Measurements from ENCODE around the gene ZNF407.

The ZNF407 gene

DNA sequence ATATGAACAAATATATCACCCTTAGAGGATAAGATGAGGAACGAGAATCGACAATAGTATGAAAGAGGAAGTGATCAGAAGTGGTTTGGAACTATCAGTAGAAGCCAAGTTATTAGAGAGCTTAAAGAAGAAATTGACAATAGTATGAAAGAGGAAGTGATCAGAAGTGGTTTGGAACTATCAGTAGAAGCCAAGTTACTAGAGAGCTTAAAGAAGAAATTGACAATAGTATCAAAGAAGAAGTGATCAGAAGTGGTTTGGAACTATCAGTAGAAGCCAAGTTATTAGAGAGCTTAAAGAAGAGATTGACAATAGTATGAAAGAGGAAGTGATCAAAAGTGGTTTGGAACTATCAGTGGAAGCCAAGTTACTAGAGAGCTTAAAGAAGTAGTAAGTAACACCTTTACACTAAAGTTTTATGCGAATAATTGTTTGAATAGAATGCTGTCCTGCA is 175.5 kb downstream of the ZNF407 start:
- TF ChIP-seq, protein P1, sequence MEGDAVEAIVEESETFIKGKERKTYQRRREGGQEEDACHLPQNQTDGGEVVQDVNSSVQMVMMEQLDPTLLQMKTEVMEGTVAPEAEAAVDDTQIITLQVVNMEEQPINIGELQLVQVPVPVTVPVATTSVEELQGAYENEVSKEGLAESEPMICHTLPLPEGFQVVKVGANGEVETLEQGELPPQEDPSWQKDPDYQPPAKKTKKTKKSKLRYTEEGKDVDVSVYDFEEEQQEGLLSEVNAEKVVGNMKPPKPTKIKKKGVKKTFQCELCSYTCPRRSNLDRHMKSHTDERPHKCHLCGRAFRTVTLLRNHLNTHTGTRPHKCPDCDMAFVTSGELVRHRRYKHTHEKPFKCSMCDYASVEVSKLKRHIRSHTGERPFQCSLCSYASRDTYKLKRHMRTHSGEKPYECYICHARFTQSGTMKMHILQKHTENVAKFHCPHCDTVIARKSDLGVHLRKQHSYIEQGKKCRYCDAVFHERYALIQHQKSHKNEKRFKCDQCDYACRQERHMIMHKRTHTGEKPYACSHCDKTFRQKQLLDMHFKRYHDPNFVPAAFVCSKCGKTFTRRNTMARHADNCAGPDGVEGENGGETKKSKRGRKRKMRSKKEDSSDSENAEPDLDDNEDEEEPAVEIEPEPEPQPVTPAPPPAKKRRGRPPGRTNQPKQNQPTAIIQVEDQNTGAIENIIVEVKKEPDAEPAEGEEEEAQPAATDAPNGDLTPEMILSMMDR (IDR thresholded peaks at IDR 0.05; ENCODE audit: low read depth, low read length), result no peak

DNA sequence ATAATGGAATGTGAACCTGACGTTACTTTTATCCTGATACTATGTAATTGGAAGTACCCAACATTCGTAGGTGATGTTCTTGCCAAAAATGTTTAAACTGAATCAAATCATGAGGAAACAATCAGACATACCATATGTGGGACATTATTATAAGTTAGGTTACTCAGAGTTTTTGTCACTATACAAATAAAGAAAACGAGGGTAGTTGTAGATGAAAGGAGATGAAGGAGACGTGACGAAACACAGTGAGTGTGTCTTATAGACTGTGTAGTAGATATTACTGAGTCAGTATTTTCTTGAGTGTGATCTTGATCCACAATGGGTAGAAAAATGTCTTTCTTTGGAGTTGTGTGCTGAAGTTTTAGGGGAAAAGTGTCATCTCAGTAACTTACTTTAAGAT is 176.8 kb downstream of the ZNF407 start:
- Histone ChIP-seq H3K36me3 (no peaks in the 10 kb centered on the region), H3K4me3 (ENCODE audit: low read depth, low read length) (no peak overlapping the region), H3K9me3 (no peaks in the 10 kb centered on the region), H3K27me3 (no peaks in the 10 kb centered on the region), H3K4me1 (no peaks in the 10 kb centered on the region)
- TF ChIP-seq, protein P1 (IDR thresholded peaks at IDR 0.05; ENCODE audit: low read depth, low read length), result no peak
- no peak for DNase-seq

More for the DNA sequence above, 175.5 kb downstream of the ZNF407 start:
- DNase-seq, result no peak
- H3K4me3 ChIP-seq (ENCODE audit: low read depth, low read length), result no peak overlapping the region
- no peaks in the 10 kb centered on the region for H3K27me3 ChIP-seq
- no peaks in the 10 kb centered on the region for H3K4me1 ChIP-seq
- H3K36me3 ChIP-seq, result no peaks in the 10 kb centered on the region
- H3K9me3 ChIP-seq, result no peaks in the 10 kb centered on the region

DNA sequence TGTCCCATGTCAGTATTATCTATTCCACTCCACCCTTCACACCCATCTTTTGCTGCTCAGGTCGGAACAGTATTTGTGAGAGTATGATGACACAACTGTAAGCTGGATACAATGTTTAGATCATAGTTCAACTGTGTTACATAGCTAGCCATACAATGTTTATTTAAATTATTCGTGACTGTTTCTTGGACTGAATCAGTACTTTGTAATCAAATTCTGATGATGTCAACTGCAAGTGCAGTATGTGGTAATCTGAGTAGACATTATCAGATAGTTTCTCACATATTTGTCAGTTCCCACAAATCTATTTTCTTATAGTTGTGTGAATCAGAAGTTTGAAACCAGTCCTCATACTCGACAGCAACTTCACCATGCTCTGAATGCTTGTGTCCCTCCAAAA is 177.6 kb downstream of the ZNF407 start:
- Histone ChIP-seq H3K4me3 (ENCODE audit: low read depth, low read length) (no peak overlapping the region), H3K4me1 (no peaks in the 10 kb centered on the region), H3K36me3 (no peaks in the 10 kb centered on the region), H3K9me3 (no peaks in the 10 kb centered on the region), H3K27me3 (no peaks in the 10 kb centered on the region)
- no peak for DNase-seq
- TF ChIP-seq, protein P1 (IDR thresholded peaks at IDR 0.05; ENCODE audit: low read depth, low read length), result no peak

DNA sequence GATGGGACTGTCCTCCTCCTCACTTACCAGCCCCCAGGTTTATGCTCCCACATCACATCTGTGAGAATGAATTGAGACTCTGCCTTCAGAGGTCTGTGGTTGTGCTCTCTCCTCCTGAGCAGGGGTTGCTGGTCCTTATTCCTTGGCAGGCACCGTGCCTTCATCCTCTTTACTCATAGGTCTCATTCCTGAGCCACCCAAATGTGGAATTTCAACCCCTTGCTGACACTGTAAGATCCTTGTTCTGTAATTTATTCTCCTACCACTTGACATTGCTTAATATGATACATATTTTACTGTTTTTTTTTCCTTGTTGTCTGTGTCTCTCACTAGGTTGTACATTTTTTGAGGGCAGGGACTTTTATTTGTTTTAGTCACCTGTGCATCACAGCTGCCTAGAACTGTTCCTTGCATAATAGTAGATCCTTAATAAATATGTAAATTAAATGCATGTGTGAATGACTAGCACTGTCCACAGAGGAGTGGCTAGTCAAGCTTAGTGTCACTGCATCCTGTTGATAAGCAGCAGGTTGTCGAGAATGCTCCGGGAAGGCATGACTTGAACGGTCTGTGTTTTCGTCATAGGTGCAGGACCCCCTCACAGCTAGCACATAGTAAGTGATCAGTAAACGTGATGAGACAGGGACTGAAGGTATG is 180.6 kb downstream of the ZNF407 start:
- Histone ChIP-seq H3K27me3 (no peaks in the 10 kb centered on the region), H3K4me3 (ENCODE audit: low read depth, low read length) (no peak overlapping the region), H3K9me3 (no peaks in the 10 kb centered on the region), H3K4me1 (no peaks in the 10 kb centered on the region), H3K36me3 (no peaks in the 10 kb centered on the region)
- no peak for DNase-seq
- TF ChIP-seq, protein P1 (IDR thresholded peaks at IDR 0.05; ENCODE audit: low read depth, low read length), result no peak

DNA sequence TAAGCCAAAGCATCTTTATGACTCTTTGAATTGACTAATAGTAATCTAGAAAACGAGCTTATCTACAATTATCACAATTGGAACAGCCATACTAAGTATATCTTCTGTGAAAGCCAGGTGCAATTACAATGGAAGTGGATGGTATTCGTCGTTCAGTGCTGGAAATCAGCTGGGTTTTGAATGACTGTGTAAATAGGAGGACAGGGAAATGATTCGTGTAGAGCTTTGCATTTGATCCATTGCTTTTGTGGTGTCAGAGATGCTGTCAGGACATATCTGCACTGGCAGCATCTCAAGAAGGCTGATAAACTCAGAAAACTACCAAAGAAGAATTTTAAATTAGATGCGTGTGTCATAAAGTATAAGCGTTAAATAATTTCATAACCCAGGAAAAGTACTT is 187.1 kb downstream of the ZNF407 start:
- Histone ChIP-seq H3K36me3 (no peaks in the 10 kb centered on the region), H3K9me3 (no peaks in the 10 kb centered on the region), H3K4me1 (no peaks in the 10 kb centered on the region), H3K4me3 (ENCODE audit: low read depth, low read length) (no peak overlapping the region), H3K27me3 (no peaks in the 10 kb centered on the region)
- TF ChIP-seq, protein P1 (IDR thresholded peaks at IDR 0.05; ENCODE audit: low read depth, low read length), result no peak
- DNase-seq, result no peak

DNA sequence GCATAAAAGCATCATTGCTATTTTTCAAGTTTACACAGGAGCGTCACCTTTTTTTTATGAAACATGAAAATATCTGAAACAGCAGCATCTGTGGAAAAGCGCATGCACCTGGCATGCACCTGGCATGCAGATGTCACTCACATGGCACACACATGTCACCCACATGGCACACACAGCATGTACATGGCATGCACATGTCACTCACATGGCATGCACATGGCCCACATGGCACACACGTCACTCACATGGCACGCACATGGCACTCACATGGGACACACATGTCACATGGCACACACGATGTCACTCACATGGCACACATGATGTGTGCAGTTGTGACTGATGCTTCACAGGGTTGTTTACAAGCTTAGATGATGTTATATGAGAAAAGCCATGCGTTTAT is 188.0 kb downstream of the ZNF407 start:
- Histone ChIP-seq H3K4me3 (ENCODE audit: low read depth, low read length) (no peak overlapping the region), H3K4me1 (no peaks in the 10 kb centered on the region), H3K27me3 (no peaks in the 10 kb centered on the region), H3K9me3 (no peaks in the 10 kb centered on the region), H3K36me3 (no peaks in the 10 kb centered on the region)
- TF ChIP-seq, protein P1 (IDR thresholded peaks at IDR 0.05; ENCODE audit: low read depth, low read length), result no peak
- no peak for DNase-seq

Data from BE2C (cell line).